IMR-90 (cell line): ENCODE results near the gene NTPCR. TPM values are rescaled to one million over a fixed set of nuclear protein-coding genes. Genes with fewer than 3 reads are reported as not detected.

Experiments used
- ATAC-seq: fragments of 200-7000 bp; cut with Tn5 transposase; 2 replicates; pipeline ENCODE4 v1.9.1; 2020; ENCODE audit warnings: low read depth, mild to moderate bottlenecking, moderate library complexity
- BruUV-seq: library from RNA; stranded (reverse); fragments of 400-500 nt; replicated peaks from 2 replicates; lab custom pipeline; 2021; lab: Mats Ljungman, UMichigan
- CTCF ChIA-PET: fragments of 300-600 bp; formaldehyde crosslinking; extraction: SDS; loops from one replicate; lab custom pipeline; 2021; ENCODE audit warnings: antibody characterized with exemption; lab: Yijun Ruan, JAX
- POLR2A ChIA-PET: fragments of 300-600 bp; sonication (Branson Sonifier 250); formaldehyde crosslinking; loops from one replicate; lab custom pipeline; 2022; ENCODE audit warnings: antibody characterized with exemption; ENCODE audit not compliant: unreplicated experiment; lab: Charles Lee
- DNase-seq: peaks from one replicate; pipeline ENCODE4 v3.0.0; 2013
- H2AFZ ChIP-seq: replicated peaks from 2 replicates; pipeline ENCODE3; 2013; ENCODE audit warnings: low read length, mild to moderate bottlenecking; ENCODE audit not compliant: poor library complexity
- H2AK5ac ChIP-seq: 2 replicates; pipeline ENCODE4 v1.6.1; 2013; ENCODE audit warnings: low read depth, low read length, inconsistent platforms
- H2AK9ac ChIP-seq: replicated peaks from 2 replicates; pipeline ENCODE3; 2013; ENCODE audit warnings: mild to moderate bottlenecking, low read depth, low read length, moderate library complexity; ENCODE audit not compliant: poor library complexity
- H2BK120ac ChIP-seq: 2 replicates; pipeline ENCODE4 v1.6.1; 2013; ENCODE audit warnings: low read depth, low read length, inconsistent platforms
- H2BK15ac ChIP-seq: 3 replicates; pipeline ENCODE4 v1.6.1; 2013; ENCODE audit warnings: low read depth, low read length, inconsistent platforms
- H2BK20ac ChIP-seq: 2 replicates; pipeline ENCODE4 v1.6.1; 2013; ENCODE audit warnings: low read depth, mild to moderate bottlenecking, inconsistent platforms, low read length, moderate library complexity
- H2BK5ac ChIP-seq: 2 replicates; pipeline ENCODE4 v1.6.1; 2013; ENCODE audit warnings: mild to moderate bottlenecking, low read depth, low read length, inconsistent platforms; ENCODE audit not compliant: poor library complexity, severe bottlenecking
- H3K14ac ChIP-seq: replicated peaks from 2 replicates; pipeline ENCODE4 v1.6.1; 2013; ENCODE audit warnings: low read depth, low read length, inconsistent platforms
- H3K18ac ChIP-seq: 2 replicates; pipeline ENCODE4 v1.6.1; 2013; ENCODE audit warnings: low read depth, low read length, control low read depth
- H3K23ac ChIP-seq: 2 replicates; pipeline ENCODE4 v1.6.1; 2013; ENCODE audit warnings: low read depth, low read length, inconsistent platforms
- H3K27ac ChIP-seq: 2 replicates; pipeline ENCODE4 v1.5.1; 2013; ENCODE audit warnings: mild to moderate bottlenecking, control low read depth, low read length; ENCODE audit not compliant: insufficient read depth
- H3K27me3 ChIP-seq: 2 replicates; pipeline ENCODE4 v1.6.1; 2013; ENCODE audit warnings: low read length; ENCODE audit not compliant: control insufficient read depth, insufficient read depth
- H3K36me3 ChIP-seq: 2 replicates; pipeline ENCODE4 v1.6.1; 2013; ENCODE audit warnings: low read length, mixed read lengths; ENCODE audit not compliant: control insufficient read depth, insufficient read depth
- H3K4ac ChIP-seq: 2 replicates; pipeline ENCODE4 v1.6.1; 2013; ENCODE audit warnings: low read depth, low read length, inconsistent platforms
- H3K4me1 ChIP-seq: 2 replicates; pipeline ENCODE4 v1.6.1; 2013; ENCODE audit warnings: low read length, mixed read lengths; ENCODE audit not compliant: control insufficient read depth, insufficient read depth
- H3K4me2 ChIP-seq: 2 replicates; pipeline ENCODE4 v1.6.1; 2013; ENCODE audit warnings: low read depth, mild to moderate bottlenecking, control low read depth, low read length, moderate library complexity
- H3K4me3 ChIP-seq: 2 replicates; pipeline ENCODE4 v1.5.1; 2013; ENCODE audit warnings: low read depth, mild to moderate bottlenecking, control low read depth, low read length, moderate library complexity; ENCODE audit not compliant: insufficient read depth
- H3K56ac ChIP-seq: 2 replicates; pipeline ENCODE4 v1.6.1; 2013; ENCODE audit warnings: low read length, inconsistent platforms; ENCODE audit not compliant: insufficient read depth; ENCODE audit errors: extremely low read depth
- H3K79me1 ChIP-seq, 2 experiments: 2 replicates each; pipeline ENCODE4 v1.6.1; 2013; ENCODE audit warnings: low read length in 2 of 2, inconsistent platforms in 1 of 2, low read depth in 1 of 2
- H3K9ac ChIP-seq: 2 replicates; pipeline ENCODE4 v1.6.1; 2013; ENCODE audit warnings: low read depth, low read length, control low read depth
- H3K9me1 ChIP-seq: 2 replicates; pipeline ENCODE4 v1.6.1; 2013; ENCODE audit warnings: low read length, inconsistent platforms; ENCODE audit not compliant: insufficient read depth
- H3K9me3 ChIP-seq: 2 replicates; pipeline ENCODE4 v1.6.1; 2013; ENCODE audit warnings: low read length; ENCODE audit not compliant: control insufficient read depth, insufficient read depth
- H4K20me1 ChIP-seq: 2 replicates; pipeline ENCODE4 v1.6.1; 2013; ENCODE audit warnings: low read length, inconsistent platforms; ENCODE audit not compliant: insufficient read depth
- H4K5ac ChIP-seq: 2 replicates; pipeline ENCODE4 v1.6.1; 2013; ENCODE audit warnings: mild to moderate bottlenecking, low read depth, low read length, control low read depth
- H4K8ac ChIP-seq, 2 experiments: 2 replicates each; pipeline ENCODE4 v1.6.1; 2013; ENCODE audit warnings: low read depth in 2 of 2, low read length in 2 of 2, control low read depth in 1 of 2, inconsistent platforms in 1 of 2
- H4K91ac ChIP-seq: 2 replicates; pipeline ENCODE4 v1.6.1; 2013; ENCODE audit warnings: low read depth, low read length, inconsistent platforms; ENCODE audit not compliant: insufficient read depth
- RCOR1 ChIP-seq: IDR thresholded peaks from 2 replicates; pipeline ENCODE4 v1.6.1; 2012; ENCODE audit warnings: mild to moderate bottlenecking, low read length, improper control_type of control experiment; ENCODE audit not compliant: insufficient replicate concordance
- RFX5 ChIP-seq: IDR thresholded peaks from 2 replicates; pipeline ENCODE4 v1.8.0; 2012; ENCODE audit warnings: low read depth, mild to moderate bottlenecking, low read length, moderate library complexity
- SMC3 ChIP-seq: fragments of 150-350 bp; IDR thresholded peaks from 2 replicates; pipeline ENCODE4 v1.6.1; 2016; ENCODE audit warnings: low read depth, mild to moderate bottlenecking, antibody characterized with exemption, low read length, moderate library complexity
- WGBS, 2 experiments: methylation state at CpG; one replicate each; pipeline versions ENCODE4 v1.1.5 to v1.1.7; 2013; ENCODE audit warnings: missing lambda C conversion rate in 2 of 2; ENCODE audit not compliant: insufficient read length in 1 of 2; ENCODE audit errors: extremely low coverage in 2 of 2; 5-methylcytosine and 5-hydroxymethylcytosine counted together
- dilution Hi-C: fragments of 300-500 bp; cut with HindIII; formaldehyde crosslinking; loops from one replicate; pipeline ENCODE4 v1.14.3; 2018; ENCODE audit warnings: low sequenced_read_pairs; ENCODE audit not compliant: unreplicated experiment
- in situ Hi-C: fragments of 300-500 bp; cut with MboI; formaldehyde crosslinking; loops from 3 replicates; pipeline ENCODE4 v1.14.3; 2019; ENCODE audit warnings: low sequenced_read_pairs, inconsistent platforms, mixed read lengths
- intact Hi-C: fragments of 100-400 bp; cut with micrococcal nuclease; formaldehyde crosslinking; loops from 2 replicates; pipeline ENCODE4 v1.10.0; 2022
- polyA plus RNA-seq, 3 experiments: library from polyadenylated mRNA; depleted of rRNA; stranded (reverse); fragments of >200 nt; gene quantifications; 2 replicates each; pipeline ENCODE4 v1.2.3, GENCODE V29; 2012; ENCODE audit warnings: low replicate concordance in 1 of 3
- total RNA-seq: library from RNA; depleted of rRNA; stranded (reverse); fragments of >200 nt; gene quantifications from 2 replicates; pipeline ENCODE4 v1.2.3, GENCODE V29; 2012

The NTPCR gene
- total and polyA plus RNA-seq, 2 of the 4 experiments (the other 2 are of a cell fraction) = 13.3 to 16.5 TPM

DNA sequence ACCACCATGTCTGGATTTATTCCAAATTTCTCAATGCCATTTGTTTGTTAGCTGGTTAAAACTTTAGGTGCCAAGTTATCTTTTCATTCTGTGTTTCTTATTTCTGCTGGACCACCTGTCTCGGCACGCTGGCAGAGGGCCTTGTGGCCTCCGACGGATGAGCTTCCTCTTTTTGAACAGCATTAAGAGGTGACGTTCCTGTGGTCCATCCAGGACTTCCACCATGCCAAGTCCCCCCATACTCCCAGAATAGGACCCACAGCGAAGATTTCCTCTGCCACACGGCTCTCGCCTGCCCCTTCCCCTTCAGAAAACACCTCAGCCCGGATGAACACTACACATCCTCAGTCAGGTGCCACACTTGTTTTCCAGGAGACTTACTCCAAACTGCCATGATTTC, 73.8 kb downstream of the NTPCR start:
- 0 out of 2 replicates have a peak, but pooled peaks cover 2% of the 10 kb centered on the region for H3K36me3 ChIP-seq
- H4K8ac ChIP-seq = no peak overlapping the region
- CTCF ChIA-PET = interaction anchor here (0.7 kb wide), 2 partner anchors 231 to 1367 kb away, joined by 3 read pairs; no protein-coding TSS in a partner anchor
- TF ChIP-seq RCOR1 (no peak), RFX5 (no peak), SMC3 (no peak)
- no peak overlapping the region for H2BK120ac ChIP-seq
- no peaks in the 10 kb centered on the region for H4K20me1 ChIP-seq
- H3K4me3 ChIP-seq = no peak overlapping the region
- 100% methylated on average over 3 of the region's 9 CpGs; no CpG with 5 or more reads in 1 of the 2 experiments for WGBS, 2 experiments
- no peak overlapping the region for H2AFZ ChIP-seq
- H3K56ac ChIP-seq = no peak overlapping the region
- no peak overlapping the region for H3K4ac ChIP-seq
- dilution Hi-C loops (no loop called here), in situ Hi-C loops (no loop called here), intact Hi-C loops (loop anchor here (2.0 kb wide), 1 partner anchor 393 kb away; the partner anchor contains the start of gene SIPA1L2)
- peaks cover 18% of the 10 kb centered on the region for H3K4me1 ChIP-seq
- POLR2A ChIA-PET = no interaction called here
- DNase-seq = no peak
- no peak overlapping the region for H2AK5ac ChIP-seq
- no peak overlapping the region for H3K18ac ChIP-seq
- no peak overlapping the region for H4K5ac ChIP-seq
- H3K23ac ChIP-seq = no peak overlapping the region
- H3K9me1 ChIP-seq = peaks cover 4% of the 10 kb centered on the region; the same call in 1 of the 2 replicates
- no peak overlapping the region for H3K9ac ChIP-seq
- no TSS peak for BruUV-seq
- no peak overlapping the region for H3K4me2 ChIP-seq
- no peaks in the 10 kb centered on the region for H3K27me3 ChIP-seq
- H4K91ac ChIP-seq = no peak overlapping the region
- H2AK9ac ChIP-seq = no peak overlapping the region
- H2BK15ac ChIP-seq = no peak overlapping the region
- H3K79me1 ChIP-seq = no peaks in the 10 kb centered on the region
- H2BK5ac ChIP-seq = no peak overlapping the region
- H3K9me3 ChIP-seq = no peaks in the 10 kb centered on the region
- ATAC-seq = no peak
- no peak overlapping the region for H3K14ac ChIP-seq
- H3K27ac ChIP-seq = no peak overlapping the region
- H2BK20ac ChIP-seq = no peak overlapping the region
